HG03342 (cell line): Measurements from ENCODE around the gene ABCC8.

Experiments used
- ATAC-seq: cut with Tn5 transposase; IDR thresholded peaks from one replicate; pipeline ENCODE4 v1.9.1; 2021; ENCODE audit warnings: mild to moderate bottlenecking, moderate library complexity; ENCODE audit not compliant: unreplicated experiment

Gene ABCC8

DNA sequence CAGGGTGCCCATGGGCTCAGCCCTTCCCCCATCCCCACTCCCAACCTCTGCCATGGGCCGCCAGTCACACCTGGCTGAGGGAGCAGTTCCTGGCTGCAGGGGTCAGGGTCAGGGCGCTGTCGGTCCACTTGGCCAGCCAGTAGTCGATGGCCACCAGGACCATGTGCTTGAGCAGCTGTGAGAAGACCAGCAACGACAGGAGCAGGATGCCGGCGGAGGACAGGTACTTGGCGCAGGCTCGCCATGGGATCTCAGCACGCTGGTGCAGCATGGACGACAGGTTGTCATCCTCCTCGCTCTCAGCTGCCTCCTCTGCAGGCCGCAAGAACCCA lies 69.9 kb downstream of the ABCC8 start:
- ATAC-seq = no peak

DNA sequence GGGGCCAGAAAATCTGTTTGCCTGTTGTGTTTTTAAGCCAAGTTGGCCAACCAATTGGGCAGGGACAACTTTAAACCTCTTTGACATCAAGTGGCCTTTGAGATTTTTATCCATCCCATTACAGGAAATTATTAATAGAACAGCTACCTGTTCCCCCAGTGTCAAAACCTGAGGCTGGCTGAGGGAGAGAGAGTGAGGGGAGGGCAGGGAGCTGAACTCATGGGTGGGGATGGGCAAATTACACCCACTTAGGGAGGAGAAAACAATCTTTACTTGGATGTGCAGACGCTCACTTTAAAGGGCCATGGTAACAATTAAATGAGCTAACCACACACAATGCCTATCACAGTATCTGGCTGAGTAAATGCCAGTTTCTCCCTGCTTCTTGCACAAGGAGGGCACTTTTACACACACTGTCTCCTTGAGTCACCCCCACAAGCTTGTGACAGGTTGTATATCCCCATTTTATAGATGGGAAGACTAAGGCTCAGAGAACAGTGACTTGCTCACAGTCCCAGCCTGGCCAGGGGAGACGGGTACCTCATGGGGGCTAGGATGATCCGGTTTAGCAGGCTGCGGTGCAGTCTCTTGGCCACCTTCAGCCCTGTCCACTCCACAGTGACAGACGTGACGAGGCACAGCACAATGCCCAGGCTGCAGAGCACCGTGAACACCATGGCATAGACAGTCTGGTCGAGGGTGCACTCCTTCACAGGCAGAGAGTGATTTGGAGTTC lies 70.4 kb downstream of the ABCC8 start:
- no peak for ATAC-seq

DNA sequence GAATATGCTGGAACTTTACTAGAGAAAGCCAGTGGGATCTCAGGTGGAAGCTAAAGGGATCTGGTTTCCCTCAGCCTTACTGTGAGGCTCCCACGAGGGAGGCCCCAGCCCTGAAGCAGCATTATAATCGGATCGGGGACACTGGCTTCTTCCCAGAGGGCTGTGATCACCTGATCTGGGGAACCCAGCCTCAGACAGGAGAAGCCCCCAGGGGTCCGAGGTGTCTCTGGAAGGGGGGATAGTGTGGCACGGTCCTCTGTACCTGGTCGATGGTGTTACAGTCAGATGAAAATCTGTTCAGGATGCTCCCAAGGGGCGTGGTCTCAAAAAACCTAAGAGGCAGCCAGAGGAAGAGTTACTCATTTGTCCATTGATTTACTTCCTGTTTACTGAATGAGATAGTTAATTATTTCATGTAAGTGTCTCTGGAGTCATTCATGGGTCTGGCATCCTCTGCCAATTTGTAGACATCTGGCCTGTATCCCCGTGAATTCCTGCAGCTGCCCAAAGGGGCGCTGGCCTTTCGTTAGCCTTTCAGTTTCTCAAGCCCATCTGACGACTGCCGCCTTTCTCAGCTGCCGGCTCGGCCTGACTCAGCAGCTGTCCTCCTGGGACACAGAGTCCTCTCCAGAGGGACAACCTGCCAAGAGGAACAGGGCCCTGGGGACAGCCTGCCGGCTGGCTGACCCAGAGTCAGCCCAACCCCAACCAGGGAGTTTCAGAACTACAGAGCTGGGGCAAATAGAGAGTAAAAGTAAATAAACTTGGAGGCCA lies 71.2 kb downstream of the ABCC8 start:
- no peak for ATAC-seq

DNA sequence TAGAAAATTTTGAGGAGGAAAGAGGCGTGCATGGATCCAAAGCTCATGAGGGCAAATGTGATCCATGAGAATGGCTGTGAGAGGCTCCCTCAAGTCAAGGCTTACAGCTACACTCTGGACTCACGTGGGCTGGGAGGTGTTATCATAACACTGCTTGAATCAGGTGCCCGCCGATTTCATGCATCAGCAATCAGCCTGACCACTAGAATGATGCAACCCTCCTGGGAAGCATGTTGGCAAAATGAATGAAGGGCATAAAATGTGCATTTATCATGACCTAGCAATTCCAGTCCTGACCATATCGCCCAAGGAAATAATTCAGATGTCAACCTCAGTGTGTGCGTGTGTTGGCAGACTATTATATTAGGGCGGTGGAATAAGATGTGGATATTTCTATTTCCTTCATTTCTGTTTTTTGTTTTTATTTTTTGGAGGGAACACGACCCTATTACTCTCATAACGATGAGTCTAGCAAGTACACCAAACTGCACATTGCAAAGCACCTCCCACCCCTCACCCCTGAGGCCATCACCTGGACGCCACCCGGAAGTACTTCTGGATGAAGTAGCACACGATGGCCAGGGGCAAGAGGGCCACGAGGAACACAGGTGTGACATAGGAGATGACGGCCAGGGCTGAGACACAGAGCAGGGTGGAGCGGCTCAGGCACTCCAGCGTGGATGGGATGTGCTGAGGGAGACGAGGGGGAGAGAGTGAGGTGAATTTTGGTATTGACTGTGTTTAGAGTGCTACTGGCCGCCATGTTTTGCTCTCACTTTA lies 72.5 kb downstream of the ABCC8 start:
- no peak for ATAC-seq

DNA sequence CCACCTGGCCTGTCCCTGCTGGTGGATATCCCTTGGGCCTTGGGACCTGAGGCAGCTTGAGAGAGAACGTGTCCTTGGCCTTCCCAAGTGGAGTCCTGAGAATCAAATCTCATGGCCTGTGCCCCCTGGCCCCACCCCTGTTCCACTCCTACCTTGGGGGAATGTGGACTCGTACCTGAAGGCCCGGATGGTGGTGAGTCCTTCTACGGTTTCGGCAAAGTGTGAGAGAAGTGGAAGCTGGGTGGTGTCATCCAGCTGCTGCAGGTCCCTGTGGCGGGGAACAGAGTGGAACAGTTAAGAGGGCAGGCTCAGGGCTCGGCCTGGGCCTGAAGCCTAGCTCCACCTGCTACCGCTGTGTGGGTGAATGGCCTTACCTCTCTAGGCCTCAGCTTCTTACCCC lies 74.2 kb downstream of the ABCC8 start:
- no peak for ATAC-seq

DNA sequence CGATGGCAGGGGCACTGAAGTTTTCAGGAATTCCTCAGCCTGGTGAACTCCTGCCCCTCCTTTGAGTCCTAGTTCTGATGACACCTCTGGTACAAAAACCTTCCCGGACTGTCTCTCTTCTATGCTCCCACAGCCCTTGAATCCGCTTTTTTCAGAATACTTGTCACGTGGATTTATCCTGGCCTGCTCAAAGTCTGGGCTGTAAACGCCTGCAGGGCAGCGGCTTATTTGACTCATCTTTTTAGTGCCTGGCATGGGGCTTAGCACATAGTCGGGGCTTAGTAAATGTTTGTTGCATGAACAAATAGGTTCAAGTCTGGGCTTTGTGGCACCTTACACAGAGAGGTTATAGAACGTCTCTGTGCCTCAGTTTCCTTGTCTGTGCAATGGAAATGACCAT lies 74.8 kb downstream of the ABCC8 start:
- no peak for ATAC-seq

DNA sequence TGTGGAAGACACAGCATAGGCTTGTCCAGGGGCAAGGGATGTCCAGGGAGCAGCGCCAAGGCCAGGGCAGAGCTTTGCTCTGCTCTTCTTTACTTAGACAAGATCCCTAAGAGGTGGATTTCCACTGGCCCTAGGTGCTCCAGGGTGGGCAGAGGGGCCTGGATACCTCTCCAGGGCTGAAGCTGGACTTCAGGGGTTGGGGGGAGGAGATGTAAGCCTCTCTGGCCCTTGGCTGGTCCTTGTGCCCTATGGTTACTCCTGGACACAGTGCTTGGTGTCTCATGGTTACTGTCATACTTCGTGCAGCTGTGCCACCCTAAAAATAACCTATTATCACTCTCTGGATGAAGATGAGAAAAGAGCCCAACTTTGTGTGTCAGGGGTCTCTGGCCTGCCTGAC lies 75.3 kb downstream of the ABCC8 start:
- ATAC-seq = no peak

DNA sequence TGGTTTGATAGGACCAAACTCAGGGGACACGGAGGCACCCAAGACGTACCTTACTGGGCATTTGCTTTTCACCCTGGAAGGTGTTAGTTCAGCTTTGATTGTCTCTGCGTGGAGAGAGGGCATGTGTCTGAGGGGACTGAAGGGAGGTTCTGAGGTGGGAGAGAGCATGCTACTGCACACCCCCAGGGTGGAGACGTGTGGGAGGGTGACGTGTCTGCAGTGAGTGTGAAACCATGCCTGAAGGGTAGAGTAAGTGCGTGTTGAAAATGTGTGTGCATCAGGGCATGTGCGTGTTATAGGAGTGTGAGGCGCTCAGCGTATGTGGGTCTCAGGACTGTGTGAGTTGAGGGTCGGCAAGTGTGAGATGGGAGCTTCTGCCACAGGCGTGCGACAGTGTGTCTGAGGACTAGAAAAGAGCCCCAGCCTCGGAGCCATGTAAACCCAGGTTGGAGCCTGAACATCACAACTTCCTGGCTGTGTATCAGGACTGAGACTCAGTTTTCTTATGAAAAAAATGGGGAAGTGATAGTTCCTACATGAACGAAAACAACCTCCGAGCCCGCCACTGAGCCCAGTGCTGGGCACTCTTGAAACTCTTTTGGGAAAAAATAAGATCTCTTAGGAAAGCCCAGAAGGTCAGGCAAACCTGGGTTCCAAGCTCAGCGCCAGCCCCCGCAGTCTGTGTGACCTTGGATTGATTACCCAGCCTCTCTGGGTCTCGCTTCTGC lies 76.4 kb downstream of the ABCC8 start:
- peak; percentile 60 for ATAC-seq

DNA sequence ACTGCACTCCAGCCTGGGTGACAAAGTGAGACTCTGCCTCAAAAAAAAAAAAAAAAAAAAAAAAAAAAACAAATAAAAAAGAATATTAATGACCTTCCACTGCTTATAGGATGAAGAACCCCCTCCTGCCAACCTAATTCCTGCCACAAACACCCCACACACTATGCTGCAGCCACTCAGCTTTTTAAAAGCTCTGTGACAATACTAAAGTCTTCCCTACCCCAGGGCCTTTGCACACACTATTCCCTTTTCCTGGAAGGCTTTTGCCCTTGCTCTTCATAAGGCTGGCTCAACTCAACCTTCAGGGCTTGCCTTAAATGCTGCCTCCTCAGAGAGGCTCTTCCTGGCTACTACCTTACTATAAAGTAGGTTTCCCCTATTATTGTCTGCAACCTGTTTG lies 77.4 kb downstream of the ABCC8 start:
- no peak for ATAC-seq

DNA sequence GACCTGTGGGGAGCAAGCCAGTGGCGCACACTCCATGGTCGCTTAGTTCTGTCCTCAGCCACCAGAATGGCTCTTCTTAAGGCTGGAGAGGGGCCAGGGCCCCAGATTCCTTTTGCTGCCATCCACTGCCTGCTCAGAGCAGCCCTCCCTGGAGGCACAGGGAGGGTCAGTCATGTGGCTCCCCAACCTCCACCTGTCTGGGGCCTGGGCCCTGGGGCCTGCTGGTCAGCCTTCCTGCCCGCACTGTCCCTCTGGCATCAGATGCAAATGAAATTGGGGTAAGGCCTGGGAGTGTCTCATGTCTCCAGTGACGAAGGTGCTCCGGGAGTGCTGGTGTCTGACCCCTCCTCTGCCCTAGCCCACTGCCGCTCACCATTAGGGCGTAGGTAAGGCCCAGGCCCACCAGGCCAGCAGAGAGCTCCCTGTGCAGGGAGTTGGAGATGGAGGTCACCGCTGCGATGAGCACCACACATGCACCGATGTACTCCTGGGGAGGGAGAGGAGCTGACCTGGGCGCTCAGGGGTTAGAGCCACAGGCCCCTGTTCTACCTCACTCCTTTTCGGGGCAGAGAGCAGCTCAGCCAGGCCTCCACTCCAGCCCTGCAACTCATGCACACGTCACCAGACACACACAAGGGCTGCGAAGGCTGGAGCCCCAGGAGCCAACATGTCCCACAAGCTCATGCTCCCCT lies 79.2 kb downstream of the ABCC8 start:
- ATAC-seq = no peak

DNA sequence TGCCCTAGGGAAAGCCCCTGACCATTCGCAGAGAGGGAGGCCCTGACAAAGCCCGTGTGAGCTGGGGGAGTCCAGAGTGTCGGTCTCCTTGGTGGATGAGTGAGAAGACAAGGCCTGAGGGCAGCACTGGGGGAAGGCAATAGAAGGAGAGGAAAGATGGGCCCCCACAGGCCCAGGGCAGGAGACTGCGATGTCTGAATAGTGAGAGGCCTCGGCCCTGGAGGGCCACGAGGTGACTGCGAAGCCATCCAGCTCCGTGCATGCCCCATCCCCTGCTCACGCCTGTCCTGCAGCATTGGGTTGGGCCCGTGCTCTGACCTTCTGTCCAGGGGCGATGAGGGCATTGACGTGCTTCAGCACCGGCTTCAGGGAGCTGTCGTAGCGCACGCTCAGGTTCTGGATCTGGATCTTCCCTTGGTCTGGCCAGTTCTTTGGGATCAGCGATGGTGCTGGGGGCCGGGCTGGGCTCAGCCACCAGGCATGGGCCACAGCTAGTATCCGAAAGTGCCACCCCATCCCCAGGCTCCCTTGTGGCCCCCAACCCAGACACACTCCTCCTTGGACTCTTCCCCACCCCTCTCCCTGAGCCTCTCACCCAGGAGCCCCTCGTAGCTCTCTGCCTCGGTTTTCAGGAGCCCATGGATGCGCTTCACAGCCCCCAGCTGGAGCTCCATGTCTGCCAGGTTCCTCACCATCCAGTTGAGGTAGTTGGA lies 79.9 kb downstream of the ABCC8 start:
- ATAC-seq = no peak

DNA sequence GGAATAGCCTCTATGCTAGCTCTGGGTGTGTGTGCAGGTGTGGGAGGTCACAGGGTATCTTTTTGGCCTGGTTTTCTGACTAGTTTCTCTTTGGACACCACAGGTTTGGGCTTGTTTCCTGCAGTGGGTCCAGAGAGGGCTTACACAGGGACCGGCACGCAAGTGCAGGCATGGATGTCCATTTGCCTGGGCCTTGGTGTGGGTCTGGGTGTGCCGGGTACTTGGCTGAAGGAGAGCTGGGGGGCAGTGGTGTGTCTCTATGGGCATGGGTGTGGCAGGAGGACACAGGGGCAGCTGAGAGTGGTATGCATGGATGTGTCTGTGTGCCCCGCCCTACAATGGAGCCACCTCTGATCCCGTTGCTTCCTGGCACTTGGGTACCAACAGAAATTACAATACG lies 80.7 kb downstream of the ABCC8 start:
- no peak for ATAC-seq

DNA sequence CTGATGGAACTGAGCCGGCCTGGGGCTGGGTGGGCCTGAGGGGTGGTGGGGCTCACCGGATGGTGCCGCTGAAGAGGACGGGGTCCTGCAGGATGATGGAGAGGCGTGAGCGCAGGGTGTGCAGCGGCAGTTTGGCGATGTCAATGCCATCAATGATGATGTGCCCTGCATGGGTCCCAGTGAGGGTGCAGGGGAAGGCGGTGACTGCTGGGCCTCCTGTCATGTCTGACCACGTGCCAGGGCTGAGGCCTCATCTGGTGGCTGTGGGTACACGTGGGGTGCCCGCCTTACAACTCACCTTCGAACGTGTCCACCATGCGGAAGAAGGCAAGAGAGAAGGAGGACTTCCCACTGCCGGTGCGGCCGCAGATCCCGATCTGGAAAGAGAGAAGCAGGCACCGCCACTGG lies 81.1 kb downstream of the ABCC8 start:
- no peak for ATAC-seq

DNA sequence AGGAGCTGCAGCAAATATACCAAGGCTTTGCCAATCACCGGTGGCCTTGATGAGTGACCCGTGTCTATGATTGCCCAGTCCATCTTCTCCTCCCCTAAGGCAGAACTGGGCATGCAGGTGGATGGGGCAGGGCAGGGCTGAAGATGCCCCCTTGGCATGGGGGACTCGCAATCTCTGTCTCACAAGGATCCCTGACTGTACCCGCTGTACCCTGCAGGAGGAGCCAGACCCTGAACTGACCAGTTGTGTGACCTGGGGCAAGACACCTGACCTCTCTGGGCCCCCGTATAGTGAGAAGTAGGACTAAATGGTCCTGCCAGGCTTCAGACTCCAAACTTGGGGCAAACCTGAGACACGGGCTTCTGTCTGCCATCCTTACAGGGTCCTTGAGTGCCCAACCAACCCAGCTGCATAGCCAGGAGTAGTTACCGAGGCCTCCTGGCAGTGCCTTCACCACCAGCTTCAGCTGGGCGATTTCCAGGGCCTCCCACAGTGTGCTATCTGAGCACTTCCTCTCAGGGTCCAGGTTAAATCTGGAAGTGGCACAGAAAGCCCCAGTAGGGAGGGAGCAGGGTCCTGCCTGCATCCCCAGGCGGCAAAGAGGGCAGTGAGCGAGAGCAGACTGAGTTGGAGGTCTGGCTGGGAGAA lies 81.8 kb downstream of the ABCC8 start:
- no peak for ATAC-seq

DNA sequence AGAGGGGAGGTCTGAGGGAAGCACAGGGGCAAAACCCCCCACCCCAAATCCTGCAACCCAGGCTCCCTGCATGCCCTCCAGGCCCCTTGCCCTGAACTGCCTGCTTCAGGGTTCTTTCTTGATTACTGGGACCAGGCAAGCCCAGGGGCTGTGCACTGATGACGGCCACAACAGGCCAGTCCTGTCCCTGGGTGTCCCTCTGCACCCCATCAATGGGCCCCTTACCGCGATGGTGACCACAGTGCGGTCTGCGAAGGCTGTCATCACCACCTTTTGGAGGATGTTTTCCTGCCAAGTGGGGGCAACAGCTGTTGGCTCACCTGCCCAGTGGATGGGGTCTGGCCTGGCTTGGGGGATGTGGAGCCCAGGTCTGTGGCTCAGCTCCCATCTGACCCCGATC lies 83.2 kb downstream of the ABCC8 start:
- ATAC-seq = no peak

DNA sequence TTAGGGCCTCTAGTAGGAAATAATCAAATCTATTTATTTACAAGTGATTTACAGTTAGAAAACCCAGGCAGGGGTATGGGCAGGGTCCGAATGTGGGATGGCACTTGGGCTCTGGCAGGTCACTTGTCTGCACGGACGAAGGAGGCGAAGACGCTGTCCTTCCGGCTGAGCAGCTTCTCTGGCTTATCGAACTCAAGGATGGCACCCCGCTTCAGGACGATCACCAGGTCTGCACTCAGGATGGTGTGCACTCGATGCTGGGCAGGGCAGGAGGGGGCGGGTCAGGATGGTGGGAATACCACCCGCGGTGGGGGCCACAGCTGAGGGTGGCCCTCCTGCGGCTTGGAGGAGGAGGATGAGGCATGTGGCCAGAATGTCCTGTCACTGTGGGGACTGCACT lies 83.8 kb downstream of the ABCC8 start:
- no peak for ATAC-seq

DNA sequence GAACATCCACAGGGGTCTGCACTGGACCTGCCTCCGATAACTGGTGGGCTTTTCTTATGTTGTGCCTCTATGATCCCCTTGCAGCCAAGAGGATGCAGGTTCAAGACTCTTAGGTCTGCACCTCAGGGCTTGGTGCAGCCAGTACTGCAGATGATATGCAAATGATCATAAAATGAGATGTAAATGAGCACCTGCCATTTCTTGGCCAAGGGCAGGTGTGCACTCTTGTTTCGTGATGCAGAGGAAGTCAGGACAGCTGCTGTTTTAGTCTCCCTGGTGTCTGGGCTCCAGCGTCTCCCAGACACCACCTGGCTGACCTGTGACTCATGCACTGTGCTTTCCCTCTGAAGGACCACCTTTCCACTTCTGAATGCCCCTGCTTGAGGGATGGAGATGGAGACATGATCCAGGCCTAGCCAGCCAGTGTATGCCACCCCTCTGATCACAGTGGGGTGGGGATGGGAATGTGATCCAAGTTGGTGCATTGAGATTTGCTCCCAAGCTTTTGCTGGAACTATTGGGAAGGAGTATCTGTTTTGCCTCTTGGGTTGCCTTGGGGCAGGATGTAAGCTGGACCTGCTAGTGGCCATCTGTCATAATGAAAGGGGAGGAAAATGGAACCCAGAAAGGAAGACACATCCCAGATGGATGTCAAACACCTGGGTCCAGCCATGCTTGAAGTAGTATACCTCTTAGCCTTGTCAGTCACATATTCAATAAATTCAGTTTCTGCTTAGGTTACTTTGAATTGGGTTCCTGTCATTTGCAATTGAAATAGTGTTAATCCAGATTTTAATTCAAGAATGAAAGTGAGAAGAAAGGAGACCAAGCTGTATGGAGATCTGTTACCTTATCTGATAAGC lies 84.9 kb downstream of the ABCC8 start:
- no peak for ATAC-seq

DNA sequence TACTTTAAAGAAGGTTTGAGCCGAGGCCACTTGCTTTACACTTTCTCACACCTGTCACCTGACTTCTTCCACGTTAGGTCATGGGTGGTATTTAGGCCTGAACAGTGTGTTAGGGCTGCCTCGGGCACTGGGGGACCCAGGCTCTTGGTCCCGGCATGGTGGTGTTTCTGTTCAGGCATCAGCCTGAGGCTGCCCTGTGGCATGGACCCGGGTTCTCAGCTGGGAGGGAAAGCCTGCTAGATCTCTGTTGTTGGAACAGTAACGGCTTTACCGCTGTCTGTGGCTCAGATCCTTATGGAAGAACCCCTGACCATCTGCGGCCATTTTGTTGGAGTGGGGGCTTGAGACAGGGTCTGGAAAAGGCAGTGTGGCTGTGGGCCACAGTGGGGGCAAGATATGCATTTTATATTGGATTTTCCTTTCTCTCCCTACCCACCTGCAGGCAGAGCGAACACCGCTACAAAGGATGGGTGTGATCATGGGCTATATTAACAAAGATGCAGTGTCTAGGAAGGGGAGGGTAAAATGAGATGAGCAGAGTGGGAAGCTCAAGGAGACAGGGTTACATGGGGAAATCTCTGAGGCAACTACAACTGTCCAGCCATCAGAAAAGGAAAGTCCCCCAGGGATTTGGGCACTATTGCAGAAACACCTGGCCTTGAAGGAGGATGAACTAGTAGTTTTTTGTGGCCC lies 86.5 kb downstream of the ABCC8 start:
- ATAC-seq = no peak
